Chondrocyte (in vitro differentiated cells): ENCODE data around the gene CAMK2D. TPM values are rescaled to one million over a fixed set of nuclear protein-coding genes. Genes with fewer than 3 reads are reported as not detected.

Experiments
- DNase-seq: peaks from one replicate; pipeline ENCODE4 v3.0.0; 2021; ENCODE audit warnings: mixed read lengths, low spot score
- H3K27ac Mint-ChIP-seq: one replicate; pipeline ENCODE4 v1.8.0; 2021; ENCODE audit warnings: mild to moderate bottlenecking, moderate library complexity, mixed read lengths; ENCODE audit not compliant: unreplicated experiment
- H3K27me3 Mint-ChIP-seq: 2 replicates; pipeline ENCODE4 v1.8.0; 2021; ENCODE audit warnings: low read depth, mixed read lengths
- H3K36me3 Mint-ChIP-seq: 2 replicates; pipeline ENCODE4 v1.8.0; 2021; ENCODE audit warnings: low read depth, mixed read lengths
- H3K4me1 Mint-ChIP-seq: 2 replicates; pipeline ENCODE4 v1.8.0; 2021; ENCODE audit warnings: low read depth, mild to moderate bottlenecking, mixed read lengths
- H3K4me3 Mint-ChIP-seq: one replicate; pipeline ENCODE4 v1.8.0; 2021; ENCODE audit warnings: mild to moderate bottlenecking, moderate library complexity, mixed read lengths; ENCODE audit not compliant: unreplicated experiment
- H3K9me3 Mint-ChIP-seq: 2 replicates; pipeline ENCODE4 v1.8.0; 2021; ENCODE audit warnings: low read depth, mixed read lengths
- total RNA-seq: library from RNA; stranded (reverse); gene quantifications from 3 replicates; pipeline ENCODE4 v1.2.1, GENCODE V29; 2021
- TF ChIP-seq, protein P1 (sequence below): fragments of 200-600 bp; sonication (generic); IDR thresholded peaks from 2 replicates; pipeline ENCODE4 v1.5.0; 2021; ENCODE audit warnings: antibody characterized with exemption, mild to moderate bottlenecking, moderate library complexity

CAMK2D gene
- total RNA-seq, 1 donor from 2014 or later, result 73.7 TPM

DNA sequence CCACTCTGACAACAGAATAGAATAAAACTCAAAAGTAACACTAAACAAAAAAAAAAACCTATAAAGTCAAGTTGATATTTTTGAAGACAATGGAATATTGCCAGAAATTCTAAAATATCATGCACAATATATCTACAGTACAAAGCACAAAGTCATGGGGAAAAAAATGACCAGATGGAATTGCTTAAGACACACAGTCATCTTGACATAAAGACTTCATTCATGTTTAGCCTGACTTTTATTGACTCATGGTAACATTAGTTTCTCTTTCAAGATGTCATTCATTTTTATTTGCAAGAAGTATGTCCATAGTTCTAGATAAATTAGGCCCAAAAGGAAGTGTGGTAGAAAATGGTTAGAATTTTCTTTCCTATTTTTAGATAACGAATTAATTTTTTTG is 259.1 kb downstream of the CAMK2D start:
- Mint-ChIP-seq H3K4me1 (peaks cover 14% of the 10 kb centered on the region), H3K36me3 (peaks cover 22% of the 10 kb centered on the region), H3K27me3 (no peaks in the 10 kb centered on the region), H3K27ac (no peak overlapping the region), H3K4me3 (no peak overlapping the region), H3K9me3 (no peaks in the 10 kb centered on the region)
- TF ChIP-seq, protein P1, sequence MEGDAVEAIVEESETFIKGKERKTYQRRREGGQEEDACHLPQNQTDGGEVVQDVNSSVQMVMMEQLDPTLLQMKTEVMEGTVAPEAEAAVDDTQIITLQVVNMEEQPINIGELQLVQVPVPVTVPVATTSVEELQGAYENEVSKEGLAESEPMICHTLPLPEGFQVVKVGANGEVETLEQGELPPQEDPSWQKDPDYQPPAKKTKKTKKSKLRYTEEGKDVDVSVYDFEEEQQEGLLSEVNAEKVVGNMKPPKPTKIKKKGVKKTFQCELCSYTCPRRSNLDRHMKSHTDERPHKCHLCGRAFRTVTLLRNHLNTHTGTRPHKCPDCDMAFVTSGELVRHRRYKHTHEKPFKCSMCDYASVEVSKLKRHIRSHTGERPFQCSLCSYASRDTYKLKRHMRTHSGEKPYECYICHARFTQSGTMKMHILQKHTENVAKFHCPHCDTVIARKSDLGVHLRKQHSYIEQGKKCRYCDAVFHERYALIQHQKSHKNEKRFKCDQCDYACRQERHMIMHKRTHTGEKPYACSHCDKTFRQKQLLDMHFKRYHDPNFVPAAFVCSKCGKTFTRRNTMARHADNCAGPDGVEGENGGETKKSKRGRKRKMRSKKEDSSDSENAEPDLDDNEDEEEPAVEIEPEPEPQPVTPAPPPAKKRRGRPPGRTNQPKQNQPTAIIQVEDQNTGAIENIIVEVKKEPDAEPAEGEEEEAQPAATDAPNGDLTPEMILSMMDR, result no peak
- DNase-seq, result no peak

DNA sequence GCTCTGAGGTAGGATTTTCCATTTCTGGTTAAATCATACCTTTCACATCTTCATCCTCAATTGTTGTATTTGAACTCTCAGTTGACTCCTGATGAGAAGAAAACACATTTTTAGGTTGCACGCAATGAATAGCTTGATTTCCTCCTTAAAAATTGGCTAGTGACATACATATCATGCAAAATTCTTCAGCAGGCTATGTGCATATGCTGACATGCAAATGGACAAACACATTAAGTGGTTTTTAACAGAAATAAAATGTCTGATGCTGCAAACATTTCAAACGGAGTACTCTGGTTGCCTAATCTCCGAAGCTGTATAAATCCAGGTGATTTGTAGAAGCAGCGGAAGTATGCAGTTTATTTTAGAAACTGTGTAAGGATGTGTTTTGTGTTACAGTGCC is 261.1 kb downstream of the CAMK2D start:
- Mint-ChIP-seq H3K9me3 (peaks cover 3% of the 10 kb centered on the region), H3K27me3 (no peaks in the 10 kb centered on the region), H3K27ac (no peak overlapping the region), H3K4me3 (no peak overlapping the region), H3K4me1 (peaks cover 21% of the 10 kb centered on the region), H3K36me3 (peaks cover 33% of the 10 kb centered on the region)
- TF ChIP-seq, protein P1, result no peak
- DNase-seq, result no peak

DNA sequence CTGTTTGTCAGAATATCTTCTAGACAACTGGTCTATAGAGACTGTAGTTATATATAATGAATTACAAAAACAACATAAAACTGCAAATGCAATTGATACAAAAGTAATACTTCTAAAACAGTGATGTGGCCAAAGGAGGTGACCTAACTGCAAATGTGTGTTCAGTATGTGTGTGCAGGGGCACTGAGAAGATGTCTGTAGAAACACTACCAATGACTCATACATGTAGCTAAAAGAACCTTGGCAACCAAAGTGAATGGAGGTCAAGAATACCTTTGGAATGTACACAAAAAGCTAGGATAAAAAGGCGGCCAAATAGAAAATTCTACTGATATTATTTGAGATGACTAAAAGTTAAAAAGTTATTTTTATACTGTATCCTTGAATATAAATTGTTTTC is 261.8 kb downstream of the CAMK2D start:
- Mint-ChIP-seq H3K4me1 (peaks cover 21% of the 10 kb centered on the region), H3K36me3 (peaks cover 40% of the 10 kb centered on the region)
- no peak for DNase-seq

DNA sequence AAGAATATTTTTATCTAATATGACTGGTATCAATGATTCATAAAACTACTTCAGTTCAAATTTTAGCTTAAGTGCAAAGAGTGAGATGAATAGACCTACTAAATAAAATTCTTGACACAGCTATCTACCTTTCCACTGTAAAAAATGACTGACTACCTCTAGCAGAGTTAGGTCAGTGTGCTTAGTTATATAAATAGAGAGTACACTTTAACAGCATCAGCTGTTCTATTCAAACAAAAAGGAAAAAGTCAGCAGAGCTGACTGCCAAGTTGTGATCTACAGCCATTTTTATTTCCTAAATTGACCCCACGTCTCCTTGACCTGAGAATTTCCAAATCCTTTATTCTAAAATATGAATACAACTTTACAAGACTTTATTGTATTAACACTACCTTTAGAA is 262.4 kb downstream of the CAMK2D start:
- Mint-ChIP-seq H3K4me1 (peaks cover 21% of the 10 kb centered on the region), H3K9me3 (peaks cover 9% of the 10 kb centered on the region), H3K4me3 (no peak overlapping the region), H3K27me3 (no peaks in the 10 kb centered on the region), H3K36me3 (peaks cover 37% of the 10 kb centered on the region), H3K27ac (no peak overlapping the region)
- TF ChIP-seq, protein P1, result no peak
- no peak for DNase-seq

More for the DNA sequence above, 261.8 kb downstream of the CAMK2D start:
- Mint-ChIP-seq H3K27me3 (no peaks in the 10 kb centered on the region), H3K4me3 (no peak overlapping the region), H3K27ac (peak overlapping the region; percentile 20), H3K9me3 (peaks cover 9% of the 10 kb centered on the region)
- TF ChIP-seq, protein P1, result no peak

DNA sequence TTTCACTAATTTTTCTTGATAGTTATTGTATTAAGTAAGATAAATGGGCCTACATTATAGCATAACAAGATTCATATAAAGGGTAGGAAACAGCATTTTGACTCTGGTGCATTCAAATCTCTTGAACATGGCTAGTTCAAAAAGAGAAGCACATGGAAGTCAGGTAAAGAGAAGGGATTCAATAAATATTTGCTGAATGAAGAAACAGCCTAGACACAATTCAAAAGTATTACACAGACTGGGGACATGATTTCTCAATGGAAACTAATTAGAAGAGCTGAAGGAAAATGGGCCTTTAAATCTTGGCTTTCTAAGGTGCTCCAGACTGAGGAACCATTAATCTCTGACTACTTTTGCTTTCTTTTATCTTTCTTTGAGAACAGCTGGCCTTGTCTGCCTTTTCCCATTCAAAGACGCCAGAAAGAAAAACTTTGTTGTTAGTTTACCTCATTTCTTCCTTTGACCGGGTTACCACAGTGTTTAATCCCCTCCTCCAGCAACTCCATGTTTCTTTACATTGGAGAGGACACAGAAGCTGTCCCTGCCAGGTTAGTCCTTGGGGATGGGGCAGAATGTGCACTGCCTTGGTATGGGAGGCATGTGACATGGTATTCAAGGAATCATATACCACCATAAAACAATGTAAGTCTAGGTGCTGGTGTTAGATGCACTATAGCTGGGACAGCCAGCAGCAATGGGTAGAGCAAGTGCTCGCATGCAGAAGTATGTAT is 264.2 kb downstream of the CAMK2D start:
- H3K27me3 Mint-ChIP-seq, result no peaks in the 10 kb centered on the region
- peaks cover 33% of the 10 kb centered on the region for H3K36me3 Mint-ChIP-seq
- DNase-seq, result no peak
- no peak overlapping the region for H3K27ac Mint-ChIP-seq
- peaks cover 21% of the 10 kb centered on the region for H3K4me1 Mint-ChIP-seq
- H3K9me3 Mint-ChIP-seq, result peaks cover 9% of the 10 kb centered on the region
- TF ChIP-seq, protein P1, result no peak
- H3K4me3 Mint-ChIP-seq, result no peak overlapping the region
